Calu3 (cell line): ENCODE data around the gene UBB. TPM values are rescaled to one million over a fixed set of nuclear protein-coding genes. Genes with fewer than 3 reads are reported as not detected.

ENCODE experiments used
- BruUV-seq: library from RNA; stranded (reverse); fragments of 400-500 nt; replicated peaks from 2 replicates; lab custom pipeline; 2021; lab: Mats Ljungman, UMichigan
- CTCF ChIA-PET: fragments of 300-600 bp; sonication (Branson Sonifier 250); formaldehyde crosslinking; loops from one replicate; lab custom pipeline; 2022; ENCODE audit warnings: antibody characterized with exemption; lab: Charles Lee
- DNase-seq: peaks from one replicate; pipeline ENCODE4 v3.0.0; 2022
- H3K27ac Mint-ChIP-seq: one replicate; pipeline ENCODE4 v1.8.0; 2022; ENCODE audit warnings: mixed read lengths; ENCODE audit not compliant: unreplicated experiment
- H3K27me3 Mint-ChIP-seq: one replicate; pipeline ENCODE4 v1.8.0; 2022; ENCODE audit warnings: mixed read lengths; ENCODE audit not compliant: unreplicated experiment
- H3K36me3 Mint-ChIP-seq: one replicate; pipeline ENCODE4 v1.8.0; 2022; ENCODE audit warnings: mild to moderate bottlenecking, moderate library complexity, mixed read lengths; ENCODE audit not compliant: insufficient read depth, unreplicated experiment
- H3K4me1 Mint-ChIP-seq: one replicate; pipeline ENCODE4 v1.8.0; 2022; ENCODE audit warnings: mild to moderate bottlenecking, low read depth, mixed read lengths; ENCODE audit not compliant: unreplicated experiment
- H3K4me3 Mint-ChIP-seq: one replicate; pipeline ENCODE4 v1.8.0; 2022; ENCODE audit warnings: mild to moderate bottlenecking, low read depth, moderate library complexity, mixed read lengths; ENCODE audit not compliant: unreplicated experiment
- H3K9me3 Mint-ChIP-seq: one replicate; pipeline ENCODE4 v1.8.0; 2022; ENCODE audit warnings: low read depth, mixed read lengths; ENCODE audit not compliant: unreplicated experiment
- CTCF ChIP-seq: fragments of 200-600 bp; IDR thresholded peaks from one replicate; pipeline ENCODE4 v1.8.0; 2022; ENCODE audit warnings: antibody characterized with exemption; ENCODE audit not compliant: unreplicated experiment
- intact Hi-C: fragments of 100-400 bp; cut with micrococcal nuclease; formaldehyde crosslinking; loops from one replicate; pipeline ENCODE4 v1.10.0; 2022; ENCODE audit not compliant: unreplicated experiment
- total RNA-seq: library from RNA; stranded (reverse); gene quantifications from 2 replicates; pipeline ENCODE4 v1.2.3, GENCODE V29; 2022

The UBB gene
- total RNA-seq, 1 experiment from 2014 or later, result 1,004 TPM

GRCh38 chr17:16361874-16362273, 19.0 kb upstream of the UBB start:
- no peaks in the 10 kb centered on the region for H3K36me3 Mint-ChIP-seq
- no peaks in the 10 kb centered on the region for H3K27me3 Mint-ChIP-seq
- CTCF ChIA-PET, result no interaction called here
- DNase-seq, result no peak
- intact Hi-C loops, result loop anchor here (5.0 kb wide), 1 partner anchor 160 kb away; no protein-coding TSS in a partner anchor
- no peak overlapping the region for H3K27ac Mint-ChIP-seq
- no peak for TF ChIP-seq CTCF
- no TSS peak for BruUV-seq
- no peaks in the 10 kb centered on the region for H3K9me3 Mint-ChIP-seq
- no peak overlapping the region for H3K4me3 Mint-ChIP-seq
- H3K4me1 Mint-ChIP-seq, result no peaks in the 10 kb centered on the region

DNA sequence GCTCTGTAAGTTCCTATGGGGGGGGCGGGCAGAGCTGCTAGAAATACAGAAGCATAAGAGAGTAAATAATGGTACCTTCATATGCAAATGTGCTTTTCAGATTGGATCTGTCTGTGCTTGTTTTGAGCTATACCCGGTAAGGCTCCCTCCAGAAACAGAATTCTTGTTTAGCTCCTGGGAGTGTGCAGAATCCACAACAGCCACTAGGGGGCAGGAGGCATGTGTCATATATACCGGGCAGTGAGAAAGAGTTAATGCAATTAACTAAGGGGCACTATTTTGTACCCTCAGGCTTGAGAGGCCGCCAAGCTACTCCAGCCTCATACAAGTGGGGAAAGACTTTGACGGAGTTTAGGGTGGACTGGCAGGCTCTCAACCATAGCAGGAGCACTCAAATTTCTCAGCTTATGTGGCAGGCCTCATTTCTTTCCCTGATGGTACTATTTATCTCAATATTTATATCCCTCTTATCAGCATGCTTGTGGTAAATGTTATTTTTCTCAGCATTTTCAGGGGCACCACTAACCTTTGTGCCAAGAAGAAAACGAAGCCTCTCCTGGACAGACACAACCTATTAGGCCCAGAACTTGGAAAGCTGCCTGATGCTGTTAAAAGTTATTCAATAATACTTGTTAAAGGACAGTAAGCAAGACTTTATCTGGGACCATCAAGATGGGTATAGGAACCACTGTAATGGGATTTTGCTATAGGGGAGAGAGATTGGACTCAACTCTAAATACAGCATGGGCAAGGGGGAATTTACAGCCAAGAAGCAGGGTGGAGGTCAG, 16.9 kb upstream of the UBB start:
- Mint-ChIP-seq H3K4me3 (no peak overlapping the region), H3K27ac (no peak overlapping the region), H3K27me3 (no peaks in the 10 kb centered on the region), H3K9me3 (no peaks in the 10 kb centered on the region), H3K4me1 (no peaks in the 10 kb centered on the region), H3K36me3 (no peaks in the 10 kb centered on the region)
- intact Hi-C loops, result loop anchor here (5.0 kb wide), 1 partner anchor 158 kb away; no protein-coding TSS in a partner anchor
- peak; percentile 71 for DNase-seq
- CTCF ChIA-PET, result interaction anchor here (0.6 to 1.7 kb wide), 15 partner anchors 9 to 1705 kb away, joined by 3 to 11 read pairs (median 4); partner anchors contain the start of genes CENPV, TRPV2 and UBB
- TF ChIP-seq CTCF, result peak; percentile 75
- BruUV-seq, result no TSS peak

GRCh38 chr17:16364625-16365024, 16.3 kb upstream of the UBB start:
- no peak overlapping the region for H3K27ac Mint-ChIP-seq
- BruUV-seq, result no TSS peak
- intact Hi-C loops, result loop anchor here (5.0 kb wide), 1 partner anchor 158 kb away; no protein-coding TSS in a partner anchor
- no peak for TF ChIP-seq CTCF
- H3K4me1 Mint-ChIP-seq, result no peaks in the 10 kb centered on the region
- H3K27me3 Mint-ChIP-seq, result no peaks in the 10 kb centered on the region
- CTCF ChIA-PET, result interaction anchor here (0.6 to 1.7 kb wide), 5 partner anchors 42 to 157 kb away, joined by 3 to 8 read pairs (median 5); no protein-coding TSS in a partner anchor
- DNase-seq, result no peak
- no peaks in the 10 kb centered on the region for H3K36me3 Mint-ChIP-seq
- H3K9me3 Mint-ChIP-seq, result no peaks in the 10 kb centered on the region
- no peak overlapping the region for H3K4me3 Mint-ChIP-seq

DNA sequence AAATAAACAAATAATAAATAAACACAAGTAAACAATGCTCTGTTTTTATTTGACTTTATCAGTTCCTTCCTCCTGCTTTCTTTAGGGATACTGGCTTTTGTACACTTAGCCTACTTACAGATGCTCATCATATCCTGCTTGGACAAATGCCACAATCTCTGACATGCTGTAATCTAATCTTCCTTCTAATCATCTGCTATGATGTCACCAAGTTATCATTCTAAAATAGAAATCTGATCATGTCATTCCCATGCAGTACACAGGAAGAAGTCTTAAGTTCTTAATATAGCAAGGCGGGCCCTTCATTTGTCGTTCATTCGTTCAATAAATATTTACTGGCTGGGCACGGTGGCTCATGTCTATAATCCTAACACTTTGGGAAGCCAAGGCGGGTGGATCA, 9.1 kb upstream of the UBB start:
- no TSS peak for BruUV-seq
- intact Hi-C loops, result no loop called here
- Mint-ChIP-seq H3K4me1 (no peaks in the 10 kb centered on the region), H3K9me3 (peaks cover 2% of the 10 kb centered on the region), H3K27me3 (no peaks in the 10 kb centered on the region), H3K27ac (no peak overlapping the region), H3K4me3 (no peak overlapping the region), H3K36me3 (no peaks in the 10 kb centered on the region)
- CTCF ChIA-PET, result no interaction called here
- DNase-seq, result no peak
- TF ChIP-seq CTCF, result no peak
